ENCODE measurements around the gene UBR3.

- TF ChIP-seq CTCF (IDR thresholded peaks at IDR 0.05) = no peak
- no peak for TF ChIP-seq POLR2A (IDR thresholded peaks at IDR 0.05)
Measured at GRCh38 chr2:170092436-170093060, 265.3 kb downstream of the UBR3 start.
